HTR-8/SVneo (cell line): ENCODE measurements around the gene SPEF1.
"Not testable (repeated sequence)": the region's sequence is repeated elsewhere in the genome, so short reads cannot be mapped to it uniquely, and the experiment has no call there.

Experiments used
- DNase-seq: peaks from one replicate; pipeline ENCODE4 v3.0.0; 2011; ENCODE audit warnings: low spot score, mixed read lengths; ENCODE audit not compliant: insufficient read length
- FAIRE-seq: peaks from 2 replicates; lab custom pipeline; 2011; peaks lifted over from hg19 to GRCh38; lab: Jason Lieb, UNC

SPEF1 gene

GRCh38 chr20:3781153-3781910 lies at the start of gene SPEF1:
SPEF1 (minus strand) TSS chr20:3781448; CDS start chr20:3781287, 161 bp downstream.
- DNase-seq (peak; percentile 96), FAIRE-seq (peak; percentile 83)

DNA sequence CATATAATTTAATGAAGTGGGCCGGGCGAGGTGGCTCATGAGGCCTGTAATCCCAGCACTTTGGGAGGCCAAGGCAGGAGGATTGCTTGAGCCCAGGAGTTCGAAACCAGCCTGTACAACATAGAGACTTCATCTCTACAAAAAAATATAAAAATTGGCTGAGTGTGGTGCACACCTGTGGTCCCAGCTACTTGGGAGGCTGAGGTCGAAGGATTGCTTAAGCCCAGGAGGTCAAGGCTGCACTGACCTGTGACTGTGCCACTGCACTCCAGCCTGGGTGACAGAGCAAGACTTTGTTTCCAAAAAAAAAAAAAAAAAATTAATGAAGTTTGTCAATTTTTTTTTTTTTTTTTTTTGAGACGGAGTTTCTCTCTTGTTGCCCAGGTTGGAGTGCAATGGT lies 48.6 kb upstream of the SPEF1 start:
- FAIRE-seq, DNase-seq: not testable (repeated sequence)

- no peak for FAIRE-seq
Measured at GRCh38 chr20:3828798-3829197, 47.5 kb upstream of the SPEF1 start.

DNA sequence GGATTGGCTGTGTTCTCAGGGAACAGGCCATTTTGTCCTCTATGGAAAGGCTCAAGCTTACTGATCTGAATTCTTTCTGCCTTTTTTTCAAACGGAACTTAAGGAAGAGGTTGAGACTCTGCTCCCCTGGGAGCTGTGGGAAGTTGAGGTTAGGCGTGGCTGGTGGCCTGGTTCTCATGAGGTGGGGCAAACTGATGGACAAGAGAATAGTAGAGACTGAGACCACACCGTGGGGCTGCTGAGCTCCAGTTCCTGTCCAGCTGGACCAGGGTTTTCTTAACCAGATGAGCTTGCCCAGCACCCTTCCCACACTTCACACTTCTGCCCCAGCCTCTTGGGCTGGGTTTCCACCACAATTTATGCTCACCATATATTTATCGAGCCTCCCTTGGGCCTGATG lies 45.2 kb upstream of the SPEF1 start:
- DNase-seq (no peak), FAIRE-seq (no peak)

More at GRCh38 chr20:3828798-3829197, 47.5 kb upstream of the SPEF1 start:
- no peak for DNase-seq

DNA sequence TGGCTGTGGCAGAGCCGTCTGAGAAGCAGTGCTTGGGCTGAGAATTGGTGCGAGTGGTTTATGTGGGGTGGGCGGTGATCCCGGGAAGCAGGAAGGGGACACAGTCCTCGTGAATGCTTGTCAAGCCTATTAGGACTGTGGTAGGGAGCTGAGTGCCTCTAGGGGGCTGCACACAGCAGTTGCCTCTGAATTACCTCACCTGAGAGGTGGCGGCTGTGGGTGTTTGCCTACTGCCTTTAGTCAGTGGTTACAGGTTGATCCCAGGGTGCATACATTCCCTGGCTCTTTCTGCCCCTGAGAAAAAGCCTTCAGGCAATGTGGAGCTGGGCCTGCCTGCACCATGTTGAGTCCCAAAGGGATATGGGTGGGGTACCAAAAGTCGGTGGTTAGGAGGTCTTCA lies 44.3 kb upstream of the SPEF1 start:
- no peak for FAIRE-seq

GRCh38 chr20:3823881-3824280 lies 42.6 kb upstream of the SPEF1 start:
- FAIRE-seq (no peak), DNase-seq (no peak)

More for the DNA sequence above, 44.3 kb upstream of the SPEF1 start:
- no peak for DNase-seq

DNA sequence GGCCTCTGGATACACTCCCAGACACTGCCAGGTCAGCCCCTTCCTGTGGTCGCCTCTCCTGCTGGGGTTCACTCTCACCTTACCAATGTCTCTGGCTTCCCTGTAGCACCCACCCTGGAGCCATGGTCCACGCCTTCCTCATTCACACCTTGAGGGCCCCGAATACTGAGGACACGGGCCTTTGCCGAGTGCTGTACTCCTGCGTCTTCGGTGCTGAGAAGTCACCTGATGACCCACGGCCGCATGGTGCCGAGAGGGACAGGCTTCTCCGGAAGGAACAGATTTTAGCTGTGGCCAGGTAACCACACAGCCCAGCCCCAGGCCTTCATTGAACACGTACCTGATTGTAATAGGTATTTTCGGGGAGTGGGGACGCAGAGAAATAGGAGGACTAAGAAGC lies 40.7 kb upstream of the SPEF1 start:
- no peak for FAIRE-seq

GRCh38 chr20:3820901-3821727 lies 39.9 kb upstream of the SPEF1 start:
- DNase-seq (no peak), FAIRE-seq (no peak)

More for the DNA sequence above, 40.7 kb upstream of the SPEF1 start:
- no peak for DNase-seq

DNA sequence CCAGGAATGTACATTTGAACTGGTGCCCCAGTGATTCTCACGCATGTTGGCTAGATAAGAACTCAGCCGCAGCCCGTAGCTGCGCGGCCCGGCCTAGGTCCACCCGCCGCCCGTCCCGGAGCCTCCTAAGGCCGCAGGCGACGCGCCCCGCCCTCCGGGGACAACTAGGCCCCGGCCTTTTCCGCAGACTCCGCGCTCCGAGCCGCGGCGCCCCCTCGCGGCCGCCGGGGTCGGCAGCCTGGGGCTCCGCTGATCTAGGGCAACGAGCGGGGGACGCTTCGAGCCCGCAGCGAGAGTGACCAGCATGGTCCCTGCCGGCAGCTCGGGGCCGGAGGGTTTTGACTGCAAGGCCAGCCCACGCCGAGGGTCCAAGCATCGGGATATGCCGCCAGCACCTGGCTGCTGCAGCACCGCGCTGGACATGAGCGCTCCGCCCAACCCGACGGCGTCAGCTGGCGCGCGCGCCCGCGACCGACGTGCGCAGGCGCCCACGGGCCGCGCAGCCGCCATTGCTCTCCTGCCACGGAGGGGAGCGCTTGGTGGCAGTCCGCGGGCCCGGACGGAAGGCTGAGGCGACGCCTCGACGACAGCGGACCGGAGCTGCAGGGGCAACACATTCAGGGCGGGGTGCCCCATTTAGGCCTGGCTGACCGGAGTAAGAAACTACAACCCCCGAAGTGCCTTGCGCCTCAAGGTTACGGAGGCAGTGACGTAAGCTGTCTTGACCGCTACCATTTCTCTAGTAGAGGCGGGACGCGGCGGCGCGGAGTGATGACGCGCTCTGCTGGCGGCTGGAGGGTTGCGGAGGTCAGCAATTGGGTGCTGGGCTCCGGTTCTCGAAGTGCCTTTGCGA lies 39.0 kb upstream of the SPEF1 start, which contains the start of gene AP5S1:
TSS of gene AP5S1 (plus strand) at position 500 of the 853 bp plus-strand sequence. CDS start 1,571 bp downstream, outside the sequence.
- peak; percentile 92 for FAIRE-seq
- peak; percentile 94 for DNase-seq

DNA sequence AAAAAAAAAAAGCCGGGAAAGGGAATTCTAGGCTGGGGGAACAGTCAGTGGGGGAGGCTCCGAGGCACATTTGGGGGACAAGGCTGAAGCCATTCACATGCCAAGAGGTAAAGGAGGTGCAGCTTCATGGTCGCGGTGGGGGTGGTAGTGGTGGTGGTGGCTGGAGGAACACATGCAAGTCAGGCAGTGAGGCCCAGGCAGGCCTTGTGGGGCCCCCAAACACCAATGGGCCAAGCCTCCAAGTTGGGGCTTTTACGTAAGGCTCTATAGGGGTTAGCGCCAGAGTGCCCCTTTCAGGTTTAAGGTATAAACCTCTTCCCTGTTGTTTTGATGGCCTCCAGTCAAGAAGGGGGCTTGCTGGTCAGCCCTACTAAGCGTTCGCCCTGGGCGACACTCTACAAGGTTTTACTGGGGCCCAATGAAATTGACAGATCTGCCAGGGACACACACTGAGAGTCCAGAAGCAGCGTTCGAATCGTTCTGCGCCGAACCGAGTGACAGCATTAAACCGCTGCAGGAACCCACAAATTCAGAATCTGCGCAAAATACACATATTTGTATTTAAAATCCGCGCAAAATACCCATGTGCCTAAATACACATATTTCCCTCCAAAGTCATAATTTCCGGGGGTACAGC lies 38.3 kb upstream of the SPEF1 start:
- FAIRE-seq (no peak), DNase-seq (no peak)

DNA sequence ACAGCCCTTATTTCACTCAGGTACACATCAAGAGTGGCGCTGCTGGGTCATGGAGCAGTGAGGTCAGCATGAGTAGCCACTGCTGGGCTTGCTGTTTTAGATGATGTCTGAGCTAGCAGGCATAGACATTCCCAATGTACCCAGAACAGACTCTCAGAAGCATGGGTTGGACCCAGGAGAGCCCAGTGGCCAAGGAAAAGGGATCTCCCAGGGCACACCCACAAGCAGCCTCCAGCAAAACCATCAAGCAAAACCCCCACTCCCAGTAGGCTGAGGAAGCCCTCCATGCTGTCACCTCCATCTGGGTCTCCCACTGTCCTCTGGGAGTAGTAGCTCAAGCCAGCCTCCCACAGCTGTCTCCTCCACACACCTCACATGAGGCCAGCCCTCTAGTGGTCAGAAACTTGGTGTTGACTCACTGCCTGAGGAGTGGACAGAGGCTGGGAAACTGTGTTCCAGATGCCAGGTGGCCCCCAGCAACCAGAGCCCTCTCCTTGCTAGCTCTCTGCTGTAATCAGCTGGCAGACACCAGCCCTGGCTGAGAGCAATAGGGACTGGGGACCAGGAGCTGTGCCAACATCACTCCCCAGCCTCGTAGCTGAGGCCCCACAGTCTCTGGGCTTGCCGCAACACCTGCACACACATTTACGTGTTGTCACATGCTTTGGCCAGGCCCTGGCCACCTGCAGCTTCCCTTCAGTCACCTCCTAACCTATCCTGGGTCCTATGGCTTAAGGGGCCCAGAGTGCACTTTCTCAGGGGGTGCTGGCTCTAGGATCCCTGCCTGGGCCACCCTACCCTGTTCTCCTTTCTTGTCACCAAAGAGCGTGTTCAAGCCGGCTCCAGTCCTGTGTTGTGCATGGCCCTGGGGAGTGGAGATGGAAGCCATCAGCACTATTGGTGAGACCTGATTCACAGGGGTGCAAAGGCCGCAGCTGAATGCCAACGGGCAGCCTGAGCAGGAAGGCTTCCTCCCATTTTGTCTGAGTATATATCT lies 37.2 kb upstream of the SPEF1 start:
- FAIRE-seq = peak; percentile 62
- peak; percentile 83 for DNase-seq

DNA sequence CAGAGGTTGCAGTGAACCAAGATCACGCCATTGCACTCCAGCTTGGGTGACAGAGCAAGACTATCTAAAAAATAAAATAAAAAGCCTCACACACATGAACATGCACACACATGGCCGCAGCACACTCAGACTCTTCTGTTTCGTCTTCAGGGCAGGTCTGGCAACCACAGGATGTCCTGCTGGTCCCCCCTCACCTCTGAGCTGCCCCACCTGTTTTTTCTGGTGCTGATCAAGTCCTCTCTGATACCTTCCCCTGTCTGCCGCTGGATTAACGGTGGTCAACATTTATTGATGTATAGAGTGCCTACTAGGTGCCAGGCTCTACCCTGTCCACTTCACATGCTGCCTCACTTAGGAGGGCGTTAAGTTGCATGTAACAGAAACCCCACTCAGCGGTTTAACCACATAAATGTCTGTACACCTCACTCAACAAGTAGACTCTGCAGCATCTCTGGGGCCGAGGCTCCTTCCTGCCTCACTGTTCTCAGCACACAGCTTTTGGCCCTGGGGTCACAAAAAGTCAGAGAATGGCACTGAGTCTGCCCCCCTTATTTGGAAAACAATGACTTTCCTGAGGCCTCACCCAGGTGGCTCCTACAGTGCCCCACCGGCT lies 34.6 kb upstream of the SPEF1 start:
- FAIRE-seq (no peak), DNase-seq (no peak)

- FAIRE-seq = no peak
Measured at GRCh38 chr20:3814928-3815495, 33.8 kb upstream of the SPEF1 start.

DNA sequence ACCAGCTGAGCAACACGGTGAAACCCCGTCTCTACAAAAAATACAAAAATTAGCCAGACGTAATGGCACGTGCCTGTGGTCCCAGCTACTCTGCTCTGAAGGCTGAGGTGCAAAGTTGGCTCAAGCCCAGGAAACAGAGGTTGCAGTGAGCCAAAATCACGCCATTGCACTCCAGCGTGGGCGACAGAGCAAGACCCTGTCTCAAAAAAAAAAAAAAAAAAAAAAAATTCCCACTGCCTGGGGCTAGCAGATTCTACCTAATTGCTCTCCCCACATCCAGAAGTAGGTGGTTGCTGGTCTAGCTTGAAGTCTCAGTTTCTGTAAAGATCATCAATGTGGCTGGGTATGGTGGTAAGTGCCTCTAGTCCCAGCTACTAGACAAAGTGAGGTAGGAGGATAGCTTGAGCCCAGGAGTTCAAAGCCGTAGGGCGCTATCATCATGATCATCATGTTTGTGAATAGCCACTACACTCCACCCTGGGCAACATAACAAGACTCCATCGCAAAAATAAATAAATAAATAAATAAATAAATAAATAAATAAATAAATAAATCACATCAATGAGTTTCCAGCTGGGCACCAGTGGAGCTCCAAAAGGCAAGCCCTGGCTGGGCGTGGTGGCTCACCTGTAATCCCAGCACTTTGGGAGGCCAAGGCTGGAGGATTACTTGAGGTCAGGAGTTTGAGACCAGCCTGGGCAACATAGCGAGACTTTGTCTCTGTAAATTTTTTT lies 32.8 kb upstream of the SPEF1 start:
- DNase-seq (no peak), FAIRE-seq (no peak)

More at GRCh38 chr20:3814928-3815495, 33.8 kb upstream of the SPEF1 start:
- DNase-seq = no peak

- FAIRE-seq (no peak), DNase-seq (no peak)
Measured at GRCh38 chr20:3812975-3813847, 32.0 kb upstream of the SPEF1 start.

GRCh38 chr20:3812259-3812681 lies 31.0 kb upstream of the SPEF1 start:
- FAIRE-seq = no peak
- DNase-seq = no peak
